Glutamatergic neuron (in vitro differentiated cells): Measurements from ENCODE around the gene EVC2. TPM values are rescaled to one million over a fixed set of nuclear protein-coding genes. Genes with fewer than 3 reads are reported as not detected.
A peak's percentile ranks its signal among the peaks of the same experiment; 100 is the strongest.

ENCODE experiments used
- DNase-seq: peaks from one replicate; pipeline ENCODE4 v3.0.0; 2022
- H3K27ac Mint-ChIP-seq: one replicate; pipeline ENCODE4 v1.8.0; 2020; ENCODE audit warnings: mild to moderate bottlenecking, mixed read lengths, inconsistent platforms; ENCODE audit not compliant: unreplicated experiment
- H3K27me3 Mint-ChIP-seq: one replicate; pipeline ENCODE4 v1.8.0; 2020; ENCODE audit warnings: mild to moderate bottlenecking, moderate library complexity, mixed read lengths, inconsistent platforms; ENCODE audit not compliant: unreplicated experiment
- H3K36me3 Mint-ChIP-seq: one replicate; pipeline ENCODE4 v1.8.0; 2020; ENCODE audit warnings: mild to moderate bottlenecking, mixed read lengths, inconsistent platforms; ENCODE audit not compliant: unreplicated experiment
- H3K4me1 Mint-ChIP-seq: one replicate; pipeline ENCODE4 v1.8.0; 2020; ENCODE audit warnings: mild to moderate bottlenecking, low read depth, mixed read lengths, inconsistent platforms; ENCODE audit not compliant: unreplicated experiment
- H3K4me3 Mint-ChIP-seq: one replicate; pipeline ENCODE4 v1.8.0; 2020; ENCODE audit warnings: mild to moderate bottlenecking, mixed read lengths, inconsistent platforms; ENCODE audit not compliant: unreplicated experiment
- H3K9me3 Mint-ChIP-seq: one replicate; pipeline ENCODE4 v1.8.0; 2020; ENCODE audit warnings: mild to moderate bottlenecking, moderate library complexity, mixed read lengths, inconsistent platforms; ENCODE audit not compliant: unreplicated experiment
- CTCF ChIP-seq: fragments of 200-600 bp; sonication (generic); IDR thresholded peaks from one replicate; pipeline ENCODE4 v1.5.0; 2021; ENCODE audit not compliant: partially characterized antibody, unreplicated experiment
- long read RNA-seq: library from polyadenylated mRNA; unstranded; transcript quantifications from one replicate; pipeline ENCODE4 v2.0.0, GENCODE V29; 2020; ENCODE audit not compliant: unreplicated experiment
- total RNA-seq: library from RNA; stranded (reverse); fragmentation: NEBNext Ultra II Directional; extraction: Animal tissue kit (Norgen Biotek cat#: 25700); gene quantifications from one replicate; pipeline ENCODE4 v1.2.1, GENCODE V29; 2021; ENCODE audit not compliant: unreplicated experiment

Gene EVC2
- total RNA-seq: 2.3 TPM
- long read RNA-seq: 0 reads

GRCh38 chr4:5708449-5709206 lies at the start of gene EVC2:
EVC2 (minus strand) TSS chr4:5708559; CDS start chr4:5708513, 46 bp downstream.
- DNase-seq: peak; percentile 65
- peaks cover 12% of the 10 kb centered on the region for H3K36me3 Mint-ChIP-seq
- H3K4me3 Mint-ChIP-seq: peak within 1 kb of the TSS; percentile 80
- peaks cover 18% of the 10 kb centered on the region for H3K9me3 Mint-ChIP-seq
- no peak for TF ChIP-seq CTCF
- H3K4me1 Mint-ChIP-seq: peaks cover 7% of the 10 kb centered on the region
- peaks cover 9% of the 10 kb centered on the region for H3K27me3 Mint-ChIP-seq
- no peak within 1 kb of the TSS for H3K27ac Mint-ChIP-seq

GRCh38 chr4:5757954-5758353 lies 49.6 kb upstream of the EVC2 start:
- peaks cover 10% of the 10 kb centered on the region for H3K27me3 Mint-ChIP-seq
- H3K4me1 Mint-ChIP-seq: peaks cover 2% of the 10 kb centered on the region
- no peak for DNase-seq
- peaks cover 4% of the 10 kb centered on the region for H3K9me3 Mint-ChIP-seq
- no peak overlapping the region for H3K27ac Mint-ChIP-seq
- TF ChIP-seq CTCF: no peak
- no peak overlapping the region for H3K4me3 Mint-ChIP-seq
- no peaks in the 10 kb centered on the region for H3K36me3 Mint-ChIP-seq

GRCh38 chr4:5757536-5757935 lies 49.2 kb upstream of the EVC2 start:
- Mint-ChIP-seq H3K27ac (no peak overlapping the region), H3K36me3 (no peaks in the 10 kb centered on the region), H3K9me3 (peaks cover 4% of the 10 kb centered on the region), H3K4me1 (peaks cover 5% of the 10 kb centered on the region), H3K4me3 (no peak overlapping the region), H3K27me3 (peaks cover 12% of the 10 kb centered on the region)
- no peak for TF ChIP-seq CTCF
- no peak for DNase-seq

GRCh38 chr4:5757091-5757490 lies 48.7 kb upstream of the EVC2 start:
- DNase-seq: no peak

More at GRCh38 chr4:5757091-5757490, 48.7 kb upstream of the EVC2 start:
- H3K9me3 Mint-ChIP-seq: peaks cover 4% of the 10 kb centered on the region
- H3K4me1 Mint-ChIP-seq: peaks cover 9% of the 10 kb centered on the region
- H3K27me3 Mint-ChIP-seq: peaks cover 12% of the 10 kb centered on the region
- no peak overlapping the region for H3K4me3 Mint-ChIP-seq
- TF ChIP-seq CTCF: no peak
- H3K36me3 Mint-ChIP-seq: no peaks in the 10 kb centered on the region
- no peak overlapping the region for H3K27ac Mint-ChIP-seq
